D721Med (cell line): ENCODE results near the gene SH2D7.

Experiments
- DNase-seq: peaks from one replicate; pipeline ENCODE4 v3.0.0; 2011; ENCODE audit warnings: low spot score; ENCODE audit not compliant: insufficient read length
- FAIRE-seq: peaks from 2 replicates; lab custom pipeline; 2011; peaks lifted over from hg19 to GRCh38; lab: Jason Lieb, UNC
- CTCF ChIP-seq: IDR thresholded peaks from 2 replicates; pipeline ENCODE4 v1.5.1; 2012; ENCODE audit warnings: mild to moderate bottlenecking, control low read depth; ENCODE audit not compliant: insufficient read depth; ENCODE audit errors: missing control alignments

Gene SH2D7

DNA sequence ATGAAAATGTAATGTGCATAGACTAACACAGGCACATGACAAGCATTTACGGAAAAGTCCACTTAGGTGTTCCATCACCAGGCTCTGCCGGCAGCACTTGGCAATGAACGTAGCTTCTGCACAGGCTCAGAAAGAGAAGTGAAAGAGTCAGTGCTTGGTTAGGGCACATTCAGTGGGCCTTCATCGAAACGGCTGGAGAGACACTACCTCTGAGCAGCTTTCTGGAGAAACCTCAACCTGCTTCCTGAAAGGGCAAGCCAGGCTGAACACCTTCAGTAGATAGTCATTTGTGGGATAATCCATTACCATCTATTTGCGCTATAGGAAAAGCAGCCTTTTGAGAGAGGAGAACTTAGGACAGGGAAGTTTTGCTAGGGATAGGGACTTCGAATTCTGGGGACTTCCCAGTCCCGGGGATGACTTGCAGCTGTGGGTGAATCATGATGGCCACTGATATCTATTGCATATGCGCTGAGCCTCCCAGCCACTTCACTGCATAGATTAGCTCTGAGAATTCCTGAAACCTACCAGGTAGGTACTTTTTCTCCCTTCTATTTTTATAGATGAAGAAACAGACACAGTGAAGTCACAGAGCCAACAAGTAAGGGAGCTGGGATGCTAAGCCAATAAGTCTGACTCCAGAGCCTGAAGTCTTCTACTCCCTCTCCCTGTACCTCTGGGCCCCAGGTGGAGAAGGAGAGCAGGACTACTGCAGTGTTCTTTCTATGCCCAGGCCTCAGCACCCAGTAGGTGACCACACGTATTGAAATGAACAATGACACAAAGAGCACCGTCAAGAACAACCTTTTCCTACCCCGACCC, 4.2 kb upstream of the SH2D7 start:
- DNase-seq = no peak
- no peak for TF ChIP-seq CTCF
- no peak for FAIRE-seq

- no peak for FAIRE-seq
- no peak for DNase-seq
- TF ChIP-seq CTCF = no peak
These were observed 3.6 kb upstream of the SH2D7 start for GRCh38 chr15:78088773-78089080.

- no peak for FAIRE-seq
- no peak for TF ChIP-seq CTCF
- DNase-seq = no peak
These were observed 1.8 kb upstream of the SH2D7 start for GRCh38 chr15:78090422-78091063.

DNA sequence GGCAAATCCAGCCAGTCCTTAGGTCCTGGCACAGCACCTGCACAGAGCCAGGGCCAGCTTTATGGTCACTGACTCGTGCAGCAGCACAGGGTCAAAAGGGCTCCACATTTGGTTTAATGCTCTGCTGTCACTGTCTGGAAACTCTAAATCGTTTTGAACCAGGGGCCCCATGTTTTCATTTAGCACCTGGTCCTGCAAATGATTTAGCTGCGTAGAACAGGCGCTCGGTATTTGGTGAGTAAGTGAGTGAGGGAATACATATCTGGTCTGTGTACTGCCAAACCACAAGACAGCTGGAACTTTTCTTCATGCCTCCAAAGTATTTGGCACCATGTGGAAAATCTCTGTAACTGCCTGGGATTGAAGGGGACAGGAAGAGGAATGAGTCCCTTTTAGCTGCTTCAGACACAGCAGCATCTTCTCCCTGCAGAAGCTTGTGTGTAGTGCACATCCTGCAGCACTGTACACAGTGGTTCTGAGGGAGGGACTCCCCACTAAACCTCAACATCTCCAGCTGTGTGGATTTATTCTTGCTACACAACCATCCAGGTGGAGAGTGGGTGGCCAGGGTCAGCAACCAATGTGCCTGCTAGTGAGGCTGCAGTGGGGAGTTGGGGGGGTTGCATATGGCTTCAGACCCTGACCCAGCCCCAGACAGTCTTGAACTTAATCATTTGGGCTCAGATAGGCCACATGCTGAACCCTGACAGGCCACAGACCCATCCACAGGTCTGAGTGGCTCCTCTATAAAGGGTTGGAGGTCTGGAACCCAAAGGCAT, 1.1 kb downstream of the SH2D7 start:
- TF ChIP-seq CTCF = no peak
- FAIRE-seq (no peak), DNase-seq (no peak)

DNA sequence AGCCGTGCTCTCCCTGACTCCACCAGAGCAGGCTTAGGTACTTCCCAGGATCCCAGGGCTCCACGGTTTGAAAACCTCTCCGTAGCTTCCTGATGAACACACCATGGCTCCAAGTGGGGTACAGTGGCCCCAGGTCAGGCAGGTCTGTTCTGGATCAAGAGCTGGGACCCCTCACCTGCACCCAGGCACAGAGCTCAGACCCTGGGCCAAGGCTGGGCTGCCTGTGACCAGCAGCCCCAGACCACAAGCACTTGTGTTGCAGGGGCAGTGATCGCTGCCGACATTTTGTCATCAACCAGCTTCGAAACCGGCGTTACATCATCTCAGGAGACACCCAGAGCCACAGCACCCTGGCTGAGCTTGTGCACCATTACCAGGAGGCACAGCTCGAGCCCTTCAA, 5.3 kb downstream of the SH2D7 start:
- FAIRE-seq (no peak), DNase-seq (no peak)
- TF ChIP-seq CTCF = no peak

- TF ChIP-seq CTCF = no peak
- DNase-seq (no peak), FAIRE-seq (no peak)
These were observed 5.9 kb downstream of the SH2D7 start for GRCh38 chr15:78098131-78098755.
